ENCODE measurements around the gene EPS8L3. TPM values are rescaled to one million over a fixed set of nuclear protein-coding genes. Genes with fewer than 3 reads are reported as not detected.

EPS8L3 gene
- total and polyA plus RNA-seq, 10 of the 15 experiments (the other 5 are each of a cell fraction or from before 2014, with no cell fraction given): not detected

DNA sequence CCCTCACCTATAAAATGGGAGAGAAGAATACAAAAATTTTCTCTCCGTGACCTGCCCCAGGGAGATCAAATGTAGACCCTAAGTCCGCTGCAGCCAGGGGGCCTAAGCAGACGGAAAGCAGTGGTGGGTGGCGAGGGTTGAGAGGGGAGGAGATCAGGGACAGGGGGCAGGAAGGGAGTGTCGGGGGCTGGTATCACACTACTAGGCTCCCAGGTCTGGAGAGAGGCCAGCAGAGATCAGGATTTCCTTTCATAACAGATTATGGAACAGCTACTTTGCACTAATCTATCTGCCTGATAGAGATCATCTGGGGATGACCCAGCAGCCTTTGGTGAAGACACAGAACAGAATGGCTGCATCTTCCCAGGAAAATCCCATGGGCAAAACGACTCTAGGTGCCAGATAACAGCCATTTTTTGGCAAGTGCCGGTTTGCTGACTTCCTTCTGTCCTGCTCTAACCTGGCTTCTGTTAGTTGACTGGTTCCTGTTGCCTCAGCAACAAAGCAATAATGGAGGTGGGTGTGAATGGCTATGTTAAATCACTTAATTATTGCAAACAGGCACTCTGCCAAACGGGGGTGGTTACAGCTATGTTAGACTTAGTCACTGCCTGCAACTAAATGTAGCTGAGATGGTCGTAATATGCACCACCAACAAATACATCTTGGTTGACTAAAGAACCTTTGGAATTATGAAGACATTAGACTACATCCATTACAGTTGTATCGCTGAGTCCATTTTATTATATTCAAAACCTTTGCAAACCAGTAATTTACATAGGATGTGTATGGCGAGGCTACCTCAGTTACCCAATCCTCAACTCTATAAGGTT, 30.0 kb upstream of the EPS8L3 start (continued):
- TF ChIP-seq ZNF207 (IDR thresholded peaks at IDR 0.05; ENCODE audit: borderline replicate concordance): no peak
- TF ChIP-seq ZNF217 (IDR thresholded peaks at IDR 0.05): no peak

DNA sequence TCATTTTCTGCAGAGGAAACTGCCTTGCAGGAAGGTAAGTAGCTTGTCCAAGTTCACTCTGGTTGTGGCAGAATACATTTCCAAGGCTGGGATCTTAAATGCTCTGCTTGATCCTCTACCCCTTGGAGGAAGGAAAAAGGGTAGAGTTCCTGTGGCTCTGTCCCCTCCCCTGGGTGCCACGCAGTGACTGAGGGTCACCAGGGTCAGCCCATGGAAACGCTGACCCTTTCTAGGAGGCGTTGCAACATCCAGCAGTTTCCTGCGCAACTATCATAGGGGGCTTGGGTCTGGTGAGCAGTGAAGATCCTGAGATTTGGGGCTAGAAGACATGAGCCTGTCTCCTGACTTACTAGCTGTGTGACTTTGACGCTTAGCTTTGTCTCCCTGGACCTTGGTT, 29.4 kb upstream of the EPS8L3 start:
- Histone ChIP-seq H3K27ac (ENCODE audit: control insufficient read depth, insufficient read depth) (no peak overlapping the region), H3K4me2 (ENCODE audit: control insufficient read depth, insufficient read depth) (no peak overlapping the region), H3K4me1 (ENCODE audit: control insufficient read depth, insufficient read depth, low read length) (peaks cover 15% of the 10 kb centered on the region), H3K27me3 (replicated peaks in 1 of 2; ENCODE audit: control insufficient read depth in 2 of 2, insufficient read depth in 2 of 2, low read length in 1 of 2) (no peaks in the 10 kb centered on the region), H3K9me3 (replicated peaks; ENCODE audit: control insufficient read depth, insufficient read depth, low read length) (no peaks in the 10 kb centered on the region), H4K20me1 (ENCODE audit: control insufficient read depth, insufficient read depth) (no peaks in the 10 kb centered on the region), H3K36me3 (ENCODE audit: control insufficient read depth in 2 of 2, insufficient read depth in 2 of 2, low read length in 1 of 2) (no peaks in the 10 kb centered on the region), H3K4me3 (no peak overlapping the region), H3K79me2 (ENCODE audit: control insufficient read depth, insufficient read depth, low read length) (no peaks in the 10 kb centered on the region), H2AFZ (ENCODE audit: control insufficient read depth, low read depth, low read length) (no peak overlapping the region), H3K9ac (ENCODE audit: control insufficient read depth, insufficient read depth, low read length) (no peak overlapping the region)
- WGBS (ENCODE audit: insufficient coverage, insufficient replicate concordance, low lambda C conversion rate, missing lambda C conversion rate): 65% methylated on average over 5 of the region's 5 CpGs
- intact Hi-C loops (cut with micrococcal nuclease; ENCODE audit: unreplicated experiment) (no loop called here), in situ Hi-C loops (cut with MboI) (no loop called here)
- ATAC-seq (no peak), DNase-seq (ENCODE audit: low read depth, low spot score) (no peak), FAIRE-seq (no peak)
- CTCF ChIA-PET: interaction anchor here (3.7 to 27.2 kb wide), 2 partner anchors 15 to 187 kb away, joined by 18 to 759 read pairs; partner anchors contain the start of gene AHCYL1
- RAD21 ChIA-PET (ENCODE audit: unreplicated experiment): interaction anchor here (2.7 kb wide), 1 partner anchor 191 kb away, joined by 15 read pairs; the partner anchor contains the start of gene AHCYL1
- SMC1A ChIA-PET (ENCODE audit: uncharacterized antibody, unreplicated experiment): interaction anchor here (1.1 kb wide), 1 partner anchor 191 kb away, joined by 4 read pairs; the partner anchor contains the start of gene AHCYL1
- POLR2A ChIA-PET: no interaction called here
- TF ChIP-seq, protein P1, sequence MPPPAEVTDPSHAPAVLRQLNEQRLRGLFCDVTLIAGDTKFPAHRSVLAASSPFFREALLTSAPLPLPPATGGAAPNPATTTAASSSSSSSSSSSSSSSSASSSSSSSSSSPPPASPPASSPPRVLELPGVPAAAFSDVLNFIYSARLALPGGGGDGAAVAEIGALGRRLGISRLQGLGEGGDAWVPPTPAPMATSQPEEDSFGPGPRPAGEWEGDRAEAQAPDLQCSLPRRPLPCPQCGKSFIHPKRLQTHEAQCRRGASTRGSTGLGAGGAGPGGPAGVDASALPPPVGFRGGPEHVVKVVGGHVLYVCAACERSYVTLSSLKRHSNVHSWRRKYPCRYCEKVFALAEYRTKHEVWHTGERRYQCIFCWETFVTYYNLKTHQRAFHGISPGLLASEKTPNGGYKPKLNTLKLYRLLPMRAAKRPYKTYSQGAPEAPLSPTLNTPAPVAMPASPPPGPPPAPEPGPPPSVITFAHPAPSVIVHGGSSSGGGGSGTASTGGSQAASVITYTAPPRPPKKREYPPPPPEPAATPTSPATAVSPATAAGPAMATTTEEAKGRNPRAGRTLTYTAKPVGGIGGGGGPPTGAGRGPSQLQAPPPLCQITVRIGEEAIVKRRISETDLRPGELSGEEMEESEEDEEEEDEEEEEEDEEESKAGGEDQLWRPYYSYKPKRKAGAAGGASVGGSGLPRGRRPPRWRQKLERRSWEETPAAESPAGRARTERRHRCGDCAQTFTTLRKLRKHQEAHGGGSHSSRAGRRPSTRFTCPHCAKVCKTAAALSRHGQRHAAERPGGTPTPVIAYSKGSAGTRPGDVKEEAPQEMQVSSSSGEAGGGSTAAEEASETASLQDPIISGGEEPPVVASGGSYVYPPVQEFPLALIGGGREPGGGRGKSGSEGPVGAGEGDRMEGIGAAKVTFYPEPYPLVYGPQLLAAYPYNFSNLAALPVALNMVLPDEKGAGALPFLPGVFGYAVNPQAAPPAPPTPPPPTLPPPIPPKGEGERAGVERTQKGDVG (CRISPR knock-in tag; IDR thresholded peaks at IDR 0.05): no peak
- TF ChIP-seq SIN3A (IDR thresholded peaks at IDR 0.05; ENCODE audit: low read depth, low read length) (no peak), IKZF1 (conservative IDR thresholded peaks at IDR 0.05) (no peak)
- no TSS peak for BruUV-seq (replicated peaks)

Measured in GM12878 (cell line).